GM12874 (cell line): ENCODE data around the gene NCS1.

ENCODE experiments used
- CTCF ChIP-seq: IDR thresholded peaks from 2 replicates; pipeline ENCODE4 v1.5.1; 2011; ENCODE audit warnings: low read depth, mild to moderate bottlenecking, control low read depth, low read length, moderate library complexity; ENCODE audit not compliant: insufficient read depth

NCS1 gene

GRCh38 chr9:130255631-130256134 lies 83.5 kb downstream of the NCS1 start:
- no peak for TF ChIP-seq CTCF

GRCh38 chr9:130256644-130257043 lies 84.4 kb downstream of the NCS1 start:
- TF ChIP-seq CTCF: no peak

GRCh38 chr9:130259044-130259443 lies 86.8 kb downstream of the NCS1 start:
- no peak for TF ChIP-seq CTCF

- no peak for TF ChIP-seq CTCF
These were observed 88.9 kb downstream of the NCS1 start for GRCh38 chr9:130260816-130261765.

GRCh38 chr9:130262061-130262745 lies 90.0 kb downstream of the NCS1 start:
- no peak for TF ChIP-seq CTCF

- no peak for TF ChIP-seq CTCF
These were observed 90.6 kb downstream of the NCS1 start for GRCh38 chr9:130262771-130263170.
